ENCODE data around the gene GYG1. TPM values are rescaled to one million over a fixed set of nuclear protein-coding genes. Genes with fewer than 3 reads are reported as not detected.

The GYG1 gene
- total RNA-seq, 4 donors from 2014 or later: 6.7 to 12.3 (median 7.5) TPM

DNA sequence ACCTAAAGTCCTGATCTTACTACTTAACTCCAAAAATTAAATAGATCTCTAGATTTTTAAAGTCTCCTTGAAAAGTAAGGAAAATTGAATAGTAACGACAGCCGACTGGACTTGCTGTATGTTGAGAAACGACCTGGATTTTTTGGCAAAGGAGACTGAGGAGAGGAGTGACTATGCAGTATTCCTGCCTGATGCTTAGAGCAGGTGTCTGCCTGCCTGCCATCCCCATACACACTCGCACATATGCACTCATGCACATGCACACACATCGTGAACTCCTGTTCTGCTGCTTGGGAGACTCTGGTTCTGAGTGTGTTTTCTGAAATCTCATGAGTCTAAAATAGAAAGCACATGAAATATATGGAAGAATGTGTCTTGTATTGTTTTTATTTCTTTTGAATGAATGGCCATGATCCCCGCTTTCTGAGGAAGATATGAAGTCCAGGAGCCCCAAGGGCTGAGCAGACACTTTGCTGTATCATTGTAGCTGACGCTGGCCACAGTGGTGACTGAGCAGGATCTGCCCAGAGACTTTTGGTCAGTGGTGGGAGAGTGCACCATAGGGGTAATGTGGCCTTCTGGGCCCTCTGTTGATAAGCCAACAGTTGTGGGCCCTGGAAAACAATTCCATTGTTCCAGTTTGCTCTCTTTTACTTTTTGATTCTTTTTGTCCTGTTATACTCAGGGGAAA is 16.4 kb downstream of the GYG1 start:
- WGBS, 2 donors: 87 to 95% methylated on average over 7 of the region's 7 CpGs
- no peak for DNase-seq (ENCODE audit: low spot score in 2 of 2)
- no peak overlapping the region for H3K4me3 ChIP-seq (ENCODE audit: low read depth, poor library complexity, severe bottlenecking)
- TF ChIP-seq, protein P1, sequence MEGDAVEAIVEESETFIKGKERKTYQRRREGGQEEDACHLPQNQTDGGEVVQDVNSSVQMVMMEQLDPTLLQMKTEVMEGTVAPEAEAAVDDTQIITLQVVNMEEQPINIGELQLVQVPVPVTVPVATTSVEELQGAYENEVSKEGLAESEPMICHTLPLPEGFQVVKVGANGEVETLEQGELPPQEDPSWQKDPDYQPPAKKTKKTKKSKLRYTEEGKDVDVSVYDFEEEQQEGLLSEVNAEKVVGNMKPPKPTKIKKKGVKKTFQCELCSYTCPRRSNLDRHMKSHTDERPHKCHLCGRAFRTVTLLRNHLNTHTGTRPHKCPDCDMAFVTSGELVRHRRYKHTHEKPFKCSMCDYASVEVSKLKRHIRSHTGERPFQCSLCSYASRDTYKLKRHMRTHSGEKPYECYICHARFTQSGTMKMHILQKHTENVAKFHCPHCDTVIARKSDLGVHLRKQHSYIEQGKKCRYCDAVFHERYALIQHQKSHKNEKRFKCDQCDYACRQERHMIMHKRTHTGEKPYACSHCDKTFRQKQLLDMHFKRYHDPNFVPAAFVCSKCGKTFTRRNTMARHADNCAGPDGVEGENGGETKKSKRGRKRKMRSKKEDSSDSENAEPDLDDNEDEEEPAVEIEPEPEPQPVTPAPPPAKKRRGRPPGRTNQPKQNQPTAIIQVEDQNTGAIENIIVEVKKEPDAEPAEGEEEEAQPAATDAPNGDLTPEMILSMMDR (IDR thresholded peaks at IDR 0.05): no peak
- no peak for TF ChIP-seq POLR2A (IDR thresholded peaks at IDR 0.05)
- intact Hi-C loops (cut with DNase I; ENCODE audit: low total_unique reads): no loop called here

DNA sequence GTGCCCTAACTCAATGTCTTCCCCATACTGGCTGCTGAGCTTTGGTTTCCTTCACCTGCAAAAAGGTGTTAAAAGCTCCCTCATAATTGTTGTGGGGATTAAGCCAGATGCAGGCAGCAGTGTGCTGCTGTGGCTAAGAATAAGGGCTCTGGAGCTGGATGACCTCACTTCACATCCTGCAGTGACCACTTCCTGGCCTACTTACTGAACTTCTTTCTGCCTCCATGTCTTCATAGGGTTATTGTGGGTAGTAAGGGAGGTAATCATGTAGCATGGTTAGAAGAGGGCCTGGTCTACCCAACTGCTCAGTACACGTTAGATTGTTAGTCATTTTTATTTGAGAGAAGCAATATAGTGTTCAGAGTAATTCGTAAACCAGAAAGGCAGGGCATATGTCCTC is 18.4 kb downstream of the GYG1 start:
- 91 to 94% methylated on average over 2 of the region's 2 CpGs for WGBS, 2 donors
- intact Hi-C loops (cut with DNase I; ENCODE audit: low total_unique reads): no loop called here
- no peak for DNase-seq (ENCODE audit: low spot score in 2 of 2)
- no peak for TF ChIP-seq POLR2A (IDR thresholded peaks at IDR 0.05)
- TF ChIP-seq, protein P1 (IDR thresholded peaks at IDR 0.05): no peak
- H3K4me3 ChIP-seq (ENCODE audit: low read depth, poor library complexity, severe bottlenecking): no peak overlapping the region

DNA sequence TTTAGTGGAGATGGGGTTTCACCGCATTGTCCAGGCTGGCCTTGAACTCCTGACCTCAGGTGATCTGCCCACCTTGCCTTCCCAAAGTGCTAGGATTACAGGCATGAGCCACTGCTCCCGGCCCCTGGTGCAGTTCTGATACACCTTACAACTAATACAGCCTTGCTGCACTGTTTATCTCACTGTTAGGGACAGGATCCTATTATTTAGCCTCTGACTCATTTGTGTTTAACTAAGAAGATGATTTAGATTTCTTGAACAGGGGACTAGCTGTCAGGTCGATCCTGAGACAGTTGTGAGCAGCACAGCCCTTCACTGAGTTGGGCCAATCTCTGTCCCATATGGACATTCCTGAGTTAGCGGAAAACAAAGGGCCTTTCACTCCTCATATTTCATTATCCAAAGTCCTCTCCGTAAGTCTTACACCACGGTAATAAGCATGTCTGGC is 19.2 kb downstream of the GYG1 start:
- no peak overlapping the region for H3K4me3 ChIP-seq (ENCODE audit: low read depth, poor library complexity, severe bottlenecking)
- WGBS, 2 donors: 88 to 89% methylated on average over 6 of the region's 6 CpGs
- intact Hi-C loops (cut with DNase I; ENCODE audit: low total_unique reads): no loop called here

DNA sequence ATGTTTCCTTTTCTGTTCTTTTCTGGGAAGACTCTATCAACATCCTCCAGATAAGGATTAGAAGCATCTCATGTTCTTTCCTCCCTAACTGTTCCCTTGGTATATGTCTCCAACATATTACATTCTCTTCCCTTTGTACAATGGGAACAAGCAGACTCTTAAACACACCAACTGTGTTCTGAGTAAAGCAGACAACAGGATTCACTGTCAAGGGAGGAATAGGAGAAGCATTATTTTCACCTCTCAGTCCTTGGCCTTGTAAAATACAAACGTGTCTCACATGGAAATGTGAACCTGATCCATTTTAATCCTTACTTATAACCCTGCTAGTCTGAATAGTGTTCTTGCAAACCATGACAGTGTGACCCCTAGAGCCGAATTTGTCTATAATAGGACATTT is 19.6 kb downstream of the GYG1 start:
- intact Hi-C loops (cut with DNase I; ENCODE audit: low total_unique reads): no loop called here
- 67 to 76% methylated on average over 2 of the region's 2 CpGs for WGBS, 2 donors
- TF ChIP-seq POLR2A (IDR thresholded peaks at IDR 0.05): no peak
- TF ChIP-seq, protein P1 (IDR thresholded peaks at IDR 0.05): no peak
- DNase-seq (ENCODE audit: low spot score in 2 of 2): no peak
- H3K4me3 ChIP-seq (ENCODE audit: low read depth, poor library complexity, severe bottlenecking): no peak overlapping the region

More for the DNA sequence above, 19.2 kb downstream of the GYG1 start:
- no peak for TF ChIP-seq POLR2A (IDR thresholded peaks at IDR 0.05)
- TF ChIP-seq, protein P1 (IDR thresholded peaks at IDR 0.05): no peak
- DNase-seq (ENCODE audit: low spot score in 2 of 2): no peak

DNA sequence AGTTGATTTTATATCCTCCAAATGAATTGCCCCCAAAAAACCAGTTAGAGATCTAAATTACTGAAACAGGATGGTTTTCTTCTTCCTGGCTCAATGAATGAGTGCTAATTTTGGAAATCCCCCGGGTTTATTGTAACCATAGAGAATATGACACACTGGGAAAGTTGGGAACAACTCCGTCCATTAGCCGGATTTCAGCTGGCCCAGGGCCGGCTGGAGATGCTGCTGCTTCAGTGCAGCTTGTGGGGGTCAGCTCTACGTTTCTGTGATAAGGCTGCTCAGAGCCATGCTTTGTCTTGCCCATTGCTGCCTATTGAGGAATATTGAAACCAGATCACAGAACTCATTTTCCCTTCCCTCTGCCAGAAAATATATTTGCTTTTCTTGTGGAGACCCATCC is 20.3 kb downstream of the GYG1 start:
- intact Hi-C loops (cut with DNase I; ENCODE audit: low total_unique reads): no loop called here
- TF ChIP-seq, protein P1 (IDR thresholded peaks at IDR 0.05): no peak
- no peak for TF ChIP-seq POLR2A (IDR thresholded peaks at IDR 0.05)
- no peak for DNase-seq (ENCODE audit: low spot score in 2 of 2)

DNA sequence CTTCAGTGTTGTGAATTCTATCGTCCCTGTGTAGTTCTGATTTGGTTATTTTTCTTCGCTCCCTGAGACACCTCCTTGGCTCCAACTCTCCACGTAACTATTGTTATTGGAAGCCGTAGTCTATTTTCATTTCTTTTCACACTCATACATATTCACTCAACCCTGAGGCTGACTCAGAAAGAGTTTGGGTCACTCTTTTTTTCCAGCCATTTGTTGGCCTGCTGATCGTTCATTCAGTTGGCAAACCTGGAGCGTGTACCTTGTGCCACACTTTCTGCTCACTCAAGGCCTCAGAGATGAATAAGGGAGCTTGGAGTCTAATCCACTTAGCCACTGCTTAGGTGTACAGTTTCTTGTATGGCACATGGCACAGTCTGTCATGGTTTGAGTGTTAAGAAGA is 22.4 kb downstream of the GYG1 start:
- DNase-seq (ENCODE audit: low spot score in 2 of 2): no peak
- WGBS, 2 donors: 95 to 99% methylated on average over 6 of the region's 6 CpGs
- TF ChIP-seq, protein P1 (IDR thresholded peaks at IDR 0.05): no peak
- TF ChIP-seq POLR2A (IDR thresholded peaks at IDR 0.05): no peak
- no peak overlapping the region for H3K4me3 ChIP-seq (ENCODE audit: low read depth, poor library complexity, severe bottlenecking)
- intact Hi-C loops (cut with DNase I; ENCODE audit: low total_unique reads): no loop called here

More for the DNA sequence above, 20.3 kb downstream of the GYG1 start:
- 61 to 63% methylated on average over 5 of the region's 5 CpGs for WGBS, 2 donors
- H3K4me3 ChIP-seq (ENCODE audit: low read depth, poor library complexity, severe bottlenecking): no peak overlapping the region

Measured in lower leg skin (tissue), 4 donors.